Measurements from ENCODE around the gene TMEM25.
"Not testable (repeated sequence)": the region's sequence is repeated elsewhere in the genome, so short reads cannot be mapped to it uniquely, and the experiment has no call there.

TMEM25 gene

DNA sequence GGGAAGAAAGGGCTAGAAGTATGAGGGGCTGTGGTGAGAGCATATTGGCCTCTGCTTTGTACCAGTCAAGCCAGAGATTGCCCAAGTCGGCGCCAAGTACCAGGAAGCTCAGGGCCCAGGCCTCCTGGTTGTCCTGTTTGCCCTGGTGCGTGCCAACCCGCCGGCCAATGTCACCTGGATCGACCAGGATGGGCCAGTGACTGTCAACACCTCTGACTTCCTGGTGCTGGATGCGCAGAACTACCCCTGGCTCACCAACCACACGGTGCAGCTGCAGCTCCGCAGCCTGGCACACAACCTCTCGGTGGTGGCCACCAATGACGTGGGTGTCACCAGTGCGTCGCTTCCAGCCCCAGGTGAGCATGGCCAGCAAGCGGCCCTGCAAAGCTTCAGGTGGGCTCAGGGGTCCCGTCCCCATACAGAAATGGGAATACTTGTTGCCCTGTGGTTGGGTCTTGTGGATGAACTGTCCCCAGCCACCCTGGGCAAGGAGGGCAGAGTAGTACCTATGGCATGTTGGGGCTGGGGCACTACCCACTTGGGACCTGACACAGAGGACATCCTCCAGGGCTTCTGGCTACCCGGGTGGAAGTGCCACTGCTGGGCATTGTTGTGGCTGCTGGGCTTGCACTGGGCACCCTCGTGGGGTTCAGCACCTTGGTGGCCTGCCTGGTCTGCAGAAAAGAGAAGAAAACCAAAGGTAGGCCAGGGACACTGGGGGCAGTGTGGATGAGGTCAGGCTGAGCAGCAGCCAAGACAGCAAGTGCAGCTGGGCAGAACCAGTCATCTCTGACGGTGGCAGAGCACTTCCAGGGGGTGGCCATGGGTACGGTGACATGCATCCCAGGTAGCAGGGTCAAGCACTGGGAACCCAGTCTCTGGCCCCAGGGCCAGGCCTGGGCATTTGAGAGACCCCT is 2.1 kb downstream of the TMEM25 start:
- no peak for DNase-seq

DNA sequence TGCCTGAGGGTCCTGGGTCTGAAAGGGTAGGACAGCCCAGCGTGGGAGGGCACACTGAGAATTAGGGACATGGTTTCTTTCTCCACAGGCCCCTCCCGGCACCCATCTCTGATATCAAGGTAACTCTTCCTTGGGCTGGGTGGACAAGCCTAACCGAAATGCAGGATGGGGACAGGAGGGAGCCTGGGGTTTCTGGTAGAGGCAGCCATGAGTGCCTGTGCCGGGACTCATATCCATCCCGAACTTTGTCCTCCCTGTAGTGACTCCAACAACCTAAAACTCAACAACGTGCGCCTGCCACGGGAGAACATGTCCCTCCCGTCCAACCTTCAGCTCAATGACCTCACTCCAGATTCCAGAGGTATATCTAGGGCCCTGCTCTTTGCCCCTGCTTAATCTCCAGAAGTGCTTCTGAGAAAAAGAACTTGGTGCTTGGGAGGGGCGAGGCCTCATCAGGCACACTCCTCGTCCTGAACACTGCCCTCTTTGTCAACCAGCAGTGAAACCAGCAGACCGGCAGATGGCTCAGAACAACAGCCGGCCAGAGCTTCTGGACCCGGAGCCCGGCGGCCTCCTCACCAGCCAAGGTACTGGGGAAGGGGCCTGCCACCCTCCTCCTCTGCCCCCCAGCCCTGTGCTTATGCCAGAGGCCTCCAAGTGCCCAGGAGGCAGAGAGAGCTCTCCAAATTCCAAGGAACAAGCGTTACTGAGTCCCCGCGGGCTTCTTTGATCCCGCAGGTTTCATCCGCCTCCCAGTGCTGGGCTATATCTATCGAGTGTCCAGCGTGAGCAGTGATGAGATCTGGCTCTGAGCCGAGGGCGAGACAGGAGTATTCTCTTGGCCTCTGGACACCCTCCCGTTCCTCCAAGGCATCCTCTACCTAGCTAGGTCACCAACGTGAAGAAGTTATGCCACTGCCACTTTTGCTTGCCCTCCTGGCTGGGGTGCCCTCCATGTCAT is 3.1 kb downstream of the TMEM25 start:
- no peak for DNase-seq

DNA sequence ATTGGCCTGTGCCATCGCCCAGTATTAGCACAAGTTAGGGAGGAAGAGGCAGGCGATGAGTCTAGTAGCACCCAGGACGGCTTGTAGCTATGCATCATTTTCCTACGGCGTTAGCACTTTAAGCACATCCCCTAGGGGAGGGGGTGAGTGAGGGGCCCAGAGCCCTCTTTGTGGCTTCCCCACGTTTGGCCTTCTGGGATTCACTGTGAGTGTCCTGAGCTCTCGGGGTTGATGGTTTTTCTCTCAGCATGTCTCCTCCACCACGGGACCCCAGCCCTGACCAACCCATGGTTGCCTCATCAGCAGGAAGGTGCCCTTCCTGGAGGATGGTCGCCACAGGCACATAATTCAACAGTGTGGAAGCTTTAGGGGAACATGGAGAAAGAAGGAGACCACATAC is 4.3 kb downstream of the TMEM25 start:
- DNase-seq, result no peak

DNA sequence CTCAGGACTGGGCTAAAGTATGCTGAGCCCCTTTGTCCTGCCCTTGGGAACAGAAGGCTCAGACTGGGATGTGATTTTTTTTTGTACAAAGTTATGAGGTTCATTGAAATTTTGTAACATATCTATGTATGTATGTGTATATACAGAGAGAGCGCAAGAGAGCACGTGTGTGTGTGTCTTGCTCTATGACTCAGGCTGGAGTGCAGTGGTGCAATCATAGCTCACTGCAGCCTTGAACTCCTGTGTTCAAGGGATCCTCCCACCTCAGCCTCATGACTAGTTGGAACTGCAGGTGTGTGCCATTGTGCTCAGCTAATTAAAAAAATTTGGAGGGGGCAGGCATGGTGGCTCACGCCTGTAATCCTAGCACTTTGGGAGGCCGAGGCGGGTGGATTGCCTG is 5.7 kb downstream of the TMEM25 start:
- DNase-seq, result peak; percentile 9

DNA sequence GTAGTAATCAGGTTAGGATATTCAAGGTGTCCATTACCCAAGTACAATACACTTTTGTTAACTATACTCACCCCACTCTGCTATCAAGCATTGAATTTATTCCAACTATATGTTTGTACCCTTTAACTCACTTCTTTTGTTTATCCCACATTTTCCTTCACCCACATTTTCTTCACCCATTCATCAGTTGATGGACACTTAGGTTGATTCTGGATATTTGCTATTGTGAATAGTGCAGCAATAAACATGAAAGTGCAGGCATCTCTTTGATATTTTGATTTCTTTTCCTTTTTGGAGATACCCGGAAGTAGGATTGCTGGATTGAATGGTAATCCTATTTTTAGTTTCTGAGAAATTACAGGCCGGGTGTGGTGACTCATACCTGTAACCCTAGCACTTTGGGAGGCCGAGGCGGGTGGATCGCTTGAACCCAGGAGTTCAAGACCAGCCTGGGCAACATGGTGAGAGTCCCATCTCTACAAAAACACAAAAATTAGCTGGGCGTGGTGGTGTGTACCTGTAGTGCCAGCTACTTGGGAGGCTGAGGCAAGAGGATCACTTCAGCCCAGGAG is 6.5 kb downstream of the TMEM25 start:
- no peak for DNase-seq

DNA sequence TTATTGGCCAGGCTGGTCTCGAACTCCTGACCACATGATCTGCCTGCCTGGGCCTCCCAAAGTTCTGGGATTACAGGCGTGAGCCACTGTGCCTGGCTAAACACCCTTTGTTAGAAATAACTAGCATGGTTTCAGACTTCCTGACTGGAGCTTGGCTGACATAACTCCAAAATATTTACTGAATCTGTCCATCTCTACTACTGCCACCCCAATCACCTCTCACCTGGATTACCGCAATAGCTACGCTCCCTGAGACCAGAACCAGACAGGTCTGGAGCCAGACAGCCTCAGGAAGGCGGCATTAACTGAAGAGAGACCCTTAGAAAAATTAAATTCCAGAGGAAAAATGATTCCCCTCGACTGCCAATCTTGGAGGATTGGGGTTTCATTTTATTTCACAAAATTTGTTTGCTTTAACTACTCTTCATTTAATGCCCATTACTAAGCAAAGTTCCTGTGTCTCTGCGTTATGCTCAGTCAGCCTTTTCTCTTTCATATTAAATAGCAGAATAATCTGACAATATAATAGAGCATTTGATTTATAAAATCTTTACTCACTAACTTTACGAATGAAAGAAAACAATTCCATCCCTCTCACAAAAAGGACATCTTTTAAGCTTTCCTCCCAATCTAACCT is 13.1 kb downstream of the TMEM25 start:
- DNase-seq, result no peak

DNA sequence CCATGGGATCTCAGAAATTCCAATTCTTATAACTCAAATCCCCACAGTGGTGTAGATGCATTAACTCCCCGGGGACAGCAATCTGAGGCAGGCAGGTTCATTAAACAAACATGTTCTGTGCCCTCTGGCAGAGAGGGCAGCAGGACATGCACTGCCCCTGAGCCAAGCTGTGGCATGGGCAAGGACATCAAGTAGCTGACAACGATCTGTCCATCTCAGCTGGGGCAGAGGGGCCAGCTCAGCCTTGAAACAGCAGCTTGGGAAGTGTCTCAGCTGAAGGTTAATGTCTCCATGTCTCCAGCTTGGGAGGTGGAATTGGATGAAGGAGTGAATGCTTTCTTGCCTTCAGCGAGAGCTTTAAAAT is 13.6 kb downstream of the TMEM25 start:
- no peak for DNase-seq

DNA sequence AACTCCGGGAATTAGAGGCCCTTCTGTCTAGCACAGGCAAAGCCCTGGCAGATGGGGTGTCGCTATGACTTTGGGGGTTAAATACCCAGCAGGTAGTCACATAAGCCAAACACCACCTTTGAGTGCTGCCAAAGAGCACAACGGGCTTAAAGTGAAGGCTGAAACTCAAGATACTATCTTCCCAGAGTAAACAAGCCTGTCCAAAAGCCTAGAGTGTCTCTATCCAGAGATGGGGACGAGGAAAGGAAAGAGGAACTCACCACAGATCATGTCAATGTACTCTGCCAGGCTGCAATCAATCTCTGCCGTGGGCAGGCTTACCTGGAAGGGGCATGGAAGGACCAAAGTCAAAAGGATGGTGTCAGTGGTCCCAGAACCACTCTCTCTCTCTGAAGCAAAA is 14.5 kb downstream of the TMEM25 start:
- DNase-seq, result no peak

DNA sequence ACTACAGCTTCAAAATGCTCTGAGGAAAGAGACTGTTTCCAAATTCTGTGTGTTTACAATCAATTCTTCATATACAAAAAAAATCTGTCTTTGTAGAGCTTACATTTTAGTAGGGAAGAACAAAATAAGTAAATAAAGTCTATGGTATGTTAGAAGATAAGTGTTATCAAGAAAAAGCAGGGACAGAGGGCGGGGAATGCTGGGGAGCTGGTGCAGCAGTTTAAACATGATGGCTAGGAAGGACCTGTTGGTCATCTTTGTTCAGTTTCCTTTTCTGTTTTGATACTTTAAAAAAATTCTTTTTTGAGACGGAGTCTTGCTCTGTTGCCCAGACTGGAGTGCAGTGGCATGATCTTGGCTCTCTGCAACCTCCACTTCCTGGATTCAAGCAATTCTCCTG is 16.1 kb downstream of the TMEM25 start:
- no peak for DNase-seq

DNA sequence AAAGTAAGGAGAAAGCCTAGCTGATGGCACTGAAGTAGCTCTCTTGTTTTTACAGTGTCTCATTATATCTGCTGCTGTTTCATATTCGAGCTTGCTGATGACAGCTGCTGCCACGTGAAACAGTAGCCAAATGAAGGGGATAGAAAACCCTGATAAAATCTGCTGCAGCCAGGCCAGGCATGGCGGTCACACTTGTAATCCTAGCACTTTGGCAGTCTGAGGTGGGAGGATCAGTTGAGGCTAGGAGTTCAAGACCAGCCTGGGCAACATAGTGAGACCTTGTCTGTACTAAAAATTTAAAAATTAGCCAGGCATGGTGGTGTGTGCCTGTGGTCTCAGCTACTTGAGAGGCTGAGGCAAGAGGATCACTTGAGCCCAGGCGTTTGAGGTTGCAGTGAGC is 21.3 kb downstream of the TMEM25 start:
- no peak for DNase-seq

DNA sequence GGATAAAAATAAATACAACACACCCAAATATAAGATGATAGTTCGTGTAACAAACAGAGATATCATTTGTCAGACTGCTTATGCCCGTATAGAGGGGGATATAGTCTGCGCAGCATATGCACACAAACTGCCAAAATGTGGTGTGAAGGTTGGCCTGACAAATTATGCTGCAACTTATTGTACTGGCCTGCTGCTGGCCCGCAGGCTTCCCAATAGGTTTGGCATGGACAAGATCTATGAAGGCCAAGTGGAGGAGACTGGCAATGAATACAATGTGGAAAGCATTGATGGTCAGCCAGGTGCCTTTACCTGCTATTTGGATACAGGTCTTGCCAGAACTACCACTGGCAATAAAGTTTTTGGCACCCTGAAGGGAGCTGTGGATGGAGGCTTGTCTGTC is 29.8 kb downstream of the TMEM25 start:
- no peak for DNase-seq

DNA sequence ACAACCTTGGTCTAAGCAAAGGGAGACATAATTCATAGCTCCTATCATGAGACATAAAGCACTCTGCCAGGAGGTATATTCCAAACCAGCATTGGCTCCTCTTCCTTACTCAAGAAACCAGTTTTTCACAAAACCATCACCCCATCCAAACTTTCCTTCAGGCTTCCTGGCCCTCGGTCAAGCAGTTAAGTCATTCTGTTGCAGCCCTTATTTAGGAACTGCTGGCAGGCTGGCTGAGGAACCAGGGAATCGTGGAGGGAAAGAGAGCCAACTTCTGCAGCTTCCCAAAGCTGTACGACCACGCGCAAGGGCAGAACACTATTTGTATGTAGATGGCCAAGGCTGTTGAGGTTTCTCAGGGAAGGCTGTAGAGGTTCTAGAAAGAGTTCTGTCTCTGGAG is 34.1 kb downstream of the TMEM25 start:
- DNase-seq, result peak; percentile 12

DNA sequence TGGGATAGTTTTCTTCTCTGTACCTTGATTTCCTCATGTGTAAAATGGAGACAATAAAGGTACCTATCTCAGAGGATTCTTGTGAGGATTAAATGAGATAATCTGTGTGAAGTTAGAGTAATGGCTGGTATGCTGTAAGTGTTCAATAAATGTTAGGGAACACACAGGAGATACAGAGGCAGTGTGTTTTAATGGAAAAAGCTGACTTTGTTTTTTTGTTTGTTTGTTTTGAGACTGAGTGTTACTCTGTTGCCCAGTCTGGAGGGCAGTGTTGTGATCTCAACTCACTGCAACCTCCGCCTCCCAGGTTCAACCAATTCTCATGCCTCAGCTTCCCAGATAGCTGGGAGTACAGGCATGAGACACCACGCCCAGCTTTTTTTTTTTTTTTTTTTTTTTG is 38.7 kb downstream of the TMEM25 start:
- no peak for DNase-seq

DNA sequence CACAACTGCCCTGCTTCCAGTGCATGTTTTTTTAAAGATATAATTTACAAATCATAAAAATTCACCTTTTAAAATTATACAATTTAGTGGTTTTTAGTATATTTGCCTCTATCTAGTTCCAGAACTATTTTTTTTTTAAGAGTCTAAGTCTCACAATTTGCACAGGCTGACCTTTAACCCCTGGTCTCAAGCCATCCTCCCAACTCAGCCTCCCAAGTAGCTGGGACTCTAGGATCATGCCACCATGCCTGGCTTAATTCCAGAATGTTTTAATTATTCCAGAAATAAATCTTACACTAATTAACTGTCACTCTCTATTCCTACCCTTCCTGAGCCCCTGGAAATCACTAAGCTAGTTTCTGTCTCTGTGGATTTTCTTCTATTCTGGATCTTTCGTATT is 39.8 kb downstream of the TMEM25 start:
- DNase-seq, result no peak

DNA sequence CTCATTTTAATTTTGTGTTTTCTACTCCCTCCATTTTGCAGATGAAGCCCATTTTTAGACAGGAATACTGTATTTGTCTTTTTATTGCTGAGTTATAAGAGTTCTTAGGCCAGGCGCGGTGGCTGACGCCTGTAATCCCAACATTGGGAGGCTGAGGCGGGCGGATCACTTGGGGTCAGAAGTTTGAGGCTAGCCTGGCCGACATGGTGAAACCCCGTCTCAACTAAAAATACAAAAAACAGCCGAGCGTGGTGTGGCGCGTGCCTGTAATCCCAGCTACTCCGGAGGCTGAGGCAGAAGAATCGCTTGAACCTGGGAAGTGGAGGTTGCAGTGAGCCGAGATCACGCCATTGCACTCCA is 40.7 kb downstream of the TMEM25 start:
- peak; percentile 3 for DNase-seq

DNA sequence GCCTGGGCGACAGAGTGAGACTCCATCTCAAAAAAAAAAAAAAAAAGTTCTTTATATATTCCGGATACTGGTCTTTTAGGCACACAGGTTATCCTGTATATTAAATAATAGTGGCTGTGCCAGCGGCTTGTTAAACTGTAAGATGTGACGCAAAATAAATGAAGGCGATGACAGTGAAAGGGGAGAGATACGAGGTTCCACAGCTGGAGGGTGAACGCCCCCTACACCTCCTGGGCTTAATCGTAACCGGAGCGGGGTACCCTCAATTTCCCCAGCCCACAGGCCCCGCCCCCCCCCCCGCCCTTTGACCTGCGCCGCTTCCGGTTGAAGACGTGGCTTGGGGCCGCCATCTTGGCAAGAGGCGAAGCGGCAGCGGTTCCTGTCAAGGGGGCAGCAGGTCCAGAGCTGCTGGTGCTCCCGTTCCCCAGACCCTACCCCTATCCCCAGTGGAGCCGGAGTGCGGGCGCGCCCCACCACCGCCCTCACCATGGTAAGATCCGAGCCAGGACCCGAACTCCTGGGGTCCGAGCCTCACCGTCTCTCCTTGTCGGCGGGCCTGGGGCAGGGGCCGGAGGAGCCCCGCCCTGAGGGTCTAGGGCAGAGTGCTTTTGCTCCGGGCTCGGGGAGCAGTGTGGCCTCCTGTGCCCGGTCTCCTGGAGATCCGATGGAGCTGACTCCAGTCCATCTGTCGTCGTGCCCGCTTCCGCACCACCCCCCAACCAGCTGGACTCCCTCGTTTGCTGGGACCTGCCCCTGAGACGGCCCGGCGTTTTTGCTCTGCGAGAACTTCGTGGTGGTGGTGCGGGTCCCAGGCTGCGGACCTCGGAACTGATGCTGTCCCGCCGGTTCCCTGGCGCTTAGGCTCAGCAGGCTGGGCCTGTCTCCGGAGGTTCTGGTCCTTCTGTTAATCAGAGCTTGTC is 41.3 kb downstream of the TMEM25 start, which contains the start of gene ARCN1:
Gene ARCN1, plus strand, starts transcription at position 349 of the 920 bp plus-strand sequence. Its CDS starts 139 bp downstream, at position 488.
- peak; percentile 82 for DNase-seq

DNA sequence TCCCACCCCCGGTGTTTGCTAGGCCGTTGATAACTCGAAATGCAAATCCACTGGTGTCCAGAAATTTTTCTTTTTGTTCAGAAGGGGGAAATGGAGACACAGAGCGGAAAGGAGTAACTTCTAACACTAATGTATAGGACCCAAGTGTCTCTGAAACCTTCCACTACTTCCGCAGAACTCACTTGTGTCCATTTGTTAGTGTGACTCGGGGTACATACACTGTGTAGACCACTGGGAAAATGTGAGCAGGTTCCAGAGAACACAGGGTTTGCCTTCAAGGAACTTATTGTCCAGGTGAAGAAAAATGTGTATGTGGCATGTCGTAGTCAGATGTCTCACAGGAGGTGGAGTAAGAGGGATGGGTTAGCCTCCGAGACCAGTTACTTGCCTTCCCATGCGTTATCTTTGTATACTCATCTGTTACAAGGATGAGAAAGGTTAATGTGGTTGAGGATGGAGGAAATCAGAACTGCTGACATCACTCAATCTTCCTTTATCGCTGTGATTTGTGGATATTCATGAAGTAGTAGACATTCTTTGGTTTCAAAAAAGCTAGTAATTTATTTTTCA is 42.1 kb downstream of the TMEM25 start:
- DNase-seq, result peak; percentile 56

DNA sequence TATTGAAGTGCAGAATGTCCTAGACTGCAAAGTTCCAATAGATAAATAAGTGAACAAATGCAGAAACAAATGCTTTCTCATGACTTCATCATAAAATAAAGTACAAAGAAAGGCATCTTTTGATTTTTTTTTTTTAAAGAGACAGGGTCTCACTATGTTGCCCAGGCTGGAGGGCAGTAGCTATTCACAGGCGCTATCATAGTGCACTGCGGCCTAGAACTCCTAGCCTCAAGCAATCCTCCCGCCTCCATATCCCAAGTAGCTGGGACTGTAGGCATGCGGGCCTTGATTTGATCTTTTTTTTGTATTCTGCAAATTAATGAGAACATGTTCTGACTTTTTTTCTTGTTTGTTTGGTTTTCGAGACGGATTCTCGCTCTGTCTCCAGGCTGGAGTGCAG is 43.6 kb downstream of the TMEM25 start:
- no peak for DNase-seq

DNA sequence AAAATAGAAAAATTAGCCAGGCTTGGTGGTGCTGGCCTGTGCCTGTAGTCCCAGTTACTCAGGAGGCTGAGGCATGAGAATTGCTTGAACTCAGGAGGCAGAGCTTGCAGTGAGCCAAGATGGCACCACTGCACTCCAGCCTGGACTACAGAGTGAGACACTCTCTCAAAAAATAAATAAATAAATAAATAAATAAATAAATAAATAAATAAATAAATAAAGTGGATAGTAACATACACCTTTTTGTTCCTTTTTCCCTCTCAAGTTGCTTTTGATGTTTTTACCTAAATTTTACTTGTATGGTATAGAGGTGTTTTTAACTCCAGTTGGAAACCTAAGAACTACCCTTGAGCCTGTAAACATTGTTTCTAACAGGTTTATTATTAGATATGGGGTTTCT is 47.0 kb downstream of the TMEM25 start:
- not testable (repeated sequence) for DNase-seq

DNA sequence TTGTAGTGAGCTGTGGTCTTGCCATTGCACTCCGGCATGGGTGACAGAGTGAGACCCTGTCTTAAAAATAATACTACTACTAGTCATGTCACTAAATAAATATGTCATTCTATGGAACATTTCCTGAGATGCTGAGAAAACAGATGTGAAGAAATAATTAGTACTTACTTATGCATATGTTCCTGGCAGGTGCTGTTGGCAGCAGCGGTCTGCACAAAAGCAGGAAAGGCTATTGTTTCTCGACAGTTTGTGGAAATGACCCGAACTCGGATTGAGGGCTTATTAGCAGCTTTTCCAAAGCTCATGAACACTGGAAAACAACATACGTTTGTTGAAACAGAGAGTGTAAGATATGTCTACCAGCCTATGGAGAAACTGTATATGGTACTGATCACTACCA is 50.1 kb downstream of the TMEM25 start:
- DNase-seq, result no peak

Measured in fibroblast of upper back skin (primary cell).